B cell (primary cell): Measurements from ENCODE around the gene PPP4R3A.

ENCODE experiments used
- CTCF ChIP-seq: fragments of 200-600 bp; IDR thresholded peaks from one replicate; pipeline ENCODE4 v1.8.0; 2022; ENCODE audit warnings: antibody characterized with exemption, mild to moderate bottlenecking
- EZH2 ChIP-seq: IDR thresholded peaks from 2 replicates; pipeline ENCODE4 v1.6.1; 2012; ENCODE audit warnings: borderline replicate concordance, low read depth, mild to moderate bottlenecking, moderate library complexity, low read length; ENCODE audit not compliant: insufficient read depth, poor library complexity, severe bottlenecking

DNA sequence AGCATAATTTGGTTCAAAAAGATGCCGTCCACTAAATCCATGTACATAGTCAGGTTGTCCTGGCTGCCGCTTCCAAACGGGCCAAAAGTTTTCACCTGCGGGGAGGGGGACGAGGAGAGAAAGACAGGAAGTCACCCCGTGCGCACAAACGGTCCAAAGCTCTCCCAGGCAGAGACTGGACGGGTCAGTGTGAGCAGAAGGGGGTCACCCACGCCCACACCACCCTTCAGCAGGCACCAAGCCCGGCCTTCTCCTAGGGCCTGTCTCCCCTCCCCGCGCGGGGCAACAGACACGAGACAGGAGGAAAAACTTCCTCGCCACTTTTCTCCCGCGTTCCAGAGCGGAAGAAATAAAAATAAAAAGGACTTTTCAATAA lies 93.4 kb downstream of the PPP4R3A start:
- no peak for TF ChIP-seq CTCF
- TF ChIP-seq EZH2: no peak
